Neural progenitor cell (in vitro differentiated cells): ENCODE results near the gene ODAD2. TPM values are rescaled to one million over a fixed set of nuclear protein-coding genes. Genes with fewer than 3 reads are reported as not detected.

ENCODE experiments used
- DNase-seq: peaks from one replicate; pipeline ENCODE4 v3.0.0-alpha.2; 2016; ENCODE audit warnings: low spot score
- H2AFZ ChIP-seq: fragments of 200-600 bp; sonication (generic); replicated peaks from 2 replicates; pipeline ENCODE4 v1.6.1; 2016; ENCODE audit warnings: antibody characterized with exemption
- H3F3A ChIP-seq: fragments of 200-600 bp; sonication (generic); 2 replicates; pipeline ENCODE4 v1.6.1; 2016; ENCODE audit warnings: antibody characterized with exemption, low read depth
- H3K27ac ChIP-seq: fragments of 200-600 bp; sonication (generic); 2 replicates; pipeline ENCODE4 v1.5.1; 2016; ENCODE audit warnings: mild to moderate bottlenecking
- H3K27me3 ChIP-seq: fragments of 200-600 bp; sonication (generic); 2 replicates; pipeline ENCODE4 v1.6.1; 2016; ENCODE audit warnings: mild to moderate bottlenecking, moderate library complexity
- H3K36me3 ChIP-seq: fragments of 200-600 bp; sonication (generic); 2 replicates; pipeline ENCODE4 v1.5.1; 2016
- H3K4me1 ChIP-seq: fragments of 200-600 bp; sonication (generic); 2 replicates; pipeline ENCODE4 v1.6.1; 2016; ENCODE audit warnings: mixed run types
- H3K4me2 ChIP-seq: fragments of 200-600 bp; sonication (generic); 2 replicates; pipeline ENCODE4 v1.6.1; 2016
- H3K4me3 ChIP-seq: fragments of 200-600 bp; sonication (generic); 2 replicates; pipeline ENCODE4 v1.5.1; 2016
- H3K79me2 ChIP-seq: fragments of 200-600 bp; sonication (generic); 2 replicates; pipeline ENCODE4 v1.6.1; 2016; ENCODE audit warnings: low read depth
- H3K9ac ChIP-seq: fragments of 200-600 bp; sonication (generic); 2 replicates; pipeline ENCODE4 v1.6.1; 2016
- H3K9me3 ChIP-seq: fragments of 200-600 bp; sonication (generic); 2 replicates; pipeline ENCODE4 v1.5.1; 2016; ENCODE audit warnings: low read depth
- H4K20me1 ChIP-seq: fragments of 200-600 bp; sonication (generic); 2 replicates; pipeline ENCODE4 v1.6.1; 2016; ENCODE audit warnings: low read depth
- H3K27ac Mint-ChIP-seq: 3 replicates; pipeline ENCODE4 v1.8.0; 2021; ENCODE audit warnings: mixed read lengths
- H3K27me3 Mint-ChIP-seq: 2 replicates; pipeline ENCODE4 v1.8.0; 2022; ENCODE audit warnings: low read depth, mild to moderate bottlenecking, inconsistent platforms, moderate library complexity, mixed read lengths; ENCODE audit not compliant: insufficient read depth
- H3K36me3 Mint-ChIP-seq: 3 replicates; pipeline ENCODE4 v1.8.0; 2021; ENCODE audit warnings: mixed read lengths
- H3K4me1 Mint-ChIP-seq: 3 replicates; pipeline ENCODE4 v1.8.0; 2021; ENCODE audit warnings: mixed read lengths
- H3K4me3 Mint-ChIP-seq: 3 replicates; pipeline ENCODE4 v1.8.0; 2021; ENCODE audit warnings: mild to moderate bottlenecking, moderate library complexity, mixed read lengths
- H3K9me3 Mint-ChIP-seq: 3 replicates; pipeline ENCODE4 v1.8.0; 2020; ENCODE audit warnings: mixed read lengths
- CTCF ChIP-seq: fragments of 200-600 bp; sonication (generic); IDR thresholded peaks from 2 replicates; pipeline ENCODE4 v1.5.1; 2017; ENCODE audit warnings: antibody characterized with exemption, mild to moderate bottlenecking
- EZH2 ChIP-seq: fragments of 200-600 bp; sonication (generic); IDR thresholded peaks from 2 replicates; pipeline ENCODE4 v1.6.1; 2017; ENCODE audit warnings: antibody characterized with exemption, mild to moderate bottlenecking, moderate library complexity
- EZH2phosphoT487 ChIP-seq: fragments of 200-600 bp; sonication (generic); IDR thresholded peaks from 2 replicates; pipeline ENCODE4 v1.6.1; 2017; ENCODE audit warnings: antibody characterized with exemption
- total RNA-seq: library from RNA; depleted of rRNA; stranded (reverse); fragments of >200 nt; gene quantifications from 2 replicates; pipeline ENCODE4 v1.2.3, GENCODE V29; 2015; ENCODE audit warnings: low replicate concordance

The ODAD2 gene
- total RNA-seq, 1 donor from 2014 or later, result 9.7 TPM

GRCh38 chr10:27861781-27862180 is 137.1 kb downstream of the ODAD2 start:
- H4K20me1 ChIP-seq, result peaks cover 8% of the 10 kb centered on the region

GRCh38 chr10:27857616-27858015 is 141.3 kb downstream of the ODAD2 start:
- H3K9ac ChIP-seq, result no peak overlapping the region
- H3K36me3 ChIP-seq, result no peaks in the 10 kb centered on the region
- Mint-ChIP-seq H3K9me3 (no peaks in the 10 kb centered on the region), H3K27ac (no peak overlapping the region), H3K27me3 (no peaks in the 10 kb centered on the region), H3K4me3 (no peak overlapping the region), H3K36me3 (no peaks in the 10 kb centered on the region), H3K4me1 (peaks cover 10% of the 10 kb centered on the region)
- H3K79me2 ChIP-seq, result no peaks in the 10 kb centered on the region
- no peak for TF ChIP-seq EZH2
- TF ChIP-seq EZH2phosphoT487, result peak; percentile 98
- H3K9me3 ChIP-seq, result no peaks in the 10 kb centered on the region
- no peak overlapping the region for H3K4me3 ChIP-seq
- no peak overlapping the region for H3K27ac ChIP-seq
- H3K27me3 ChIP-seq, result peaks cover 47% of the 10 kb centered on the region
- peak; percentile 86 for DNase-seq
- H3K4me1 ChIP-seq, result peaks cover 9% of the 10 kb centered on the region
- no peaks in the 10 kb centered on the region for H3F3A ChIP-seq
- no peak overlapping the region for H2AFZ ChIP-seq
- H3K4me2 ChIP-seq, result peak overlapping the region; percentile 48
- H4K20me1 ChIP-seq, result peaks cover 13% of the 10 kb centered on the region

More at GRCh38 chr10:27861781-27862180, 137.1 kb downstream of the ODAD2 start:
- H3K9me3 ChIP-seq, result no peaks in the 10 kb centered on the region
- H3K27me3 Mint-ChIP-seq, result peaks cover 3% of the 10 kb centered on the region
- peaks cover 10% of the 10 kb centered on the region for H3K4me1 Mint-ChIP-seq
- peaks cover 9% of the 10 kb centered on the region for H3K4me1 ChIP-seq
- no peak overlapping the region for H3K4me2 ChIP-seq
- H2AFZ ChIP-seq, result no peak overlapping the region
- TF ChIP-seq EZH2phosphoT487 (no peak), CTCF (no peak), EZH2 (no peak)
- DNase-seq, result no peak
- no peak overlapping the region for H3K27ac ChIP-seq
- peaks cover 29% of the 10 kb centered on the region for H3K27me3 ChIP-seq
- no peak overlapping the region for H3K4me3 Mint-ChIP-seq
- no peak overlapping the region for H3K9ac ChIP-seq
- H3K27ac Mint-ChIP-seq, result no peak overlapping the region
- H3F3A ChIP-seq, result no peaks in the 10 kb centered on the region
- H3K79me2 ChIP-seq, result no peaks in the 10 kb centered on the region
- H3K36me3 ChIP-seq, result no peaks in the 10 kb centered on the region
- H3K36me3 Mint-ChIP-seq, result no peaks in the 10 kb centered on the region
- H3K9me3 Mint-ChIP-seq, result no peaks in the 10 kb centered on the region
- H3K4me3 ChIP-seq, result no peak overlapping the region

- Histone ChIP-seq H3K4me3 (no peak overlapping the region), H2AFZ (no peak overlapping the region), H3K4me1 (no peaks in the 10 kb centered on the region), H3K36me3 (no peaks in the 10 kb centered on the region), H3K9ac (no peak overlapping the region), H3K4me2 (no peak overlapping the region), H3K27ac (no peak overlapping the region), H3K27me3 (no peaks in the 10 kb centered on the region), H3K79me2 (no peaks in the 10 kb centered on the region), H3K9me3 (no peaks in the 10 kb centered on the region), H3F3A (no peaks in the 10 kb centered on the region), H4K20me1 (no peaks in the 10 kb centered on the region)
- Mint-ChIP-seq H3K36me3 (no peaks in the 10 kb centered on the region), H3K27me3 (peaks cover 2% of the 10 kb centered on the region), H3K4me1 (no peaks in the 10 kb centered on the region), H3K9me3 (peaks cover 10% of the 10 kb centered on the region), H3K27ac (no peak overlapping the region), H3K4me3 (no peak overlapping the region)
- TF ChIP-seq CTCF (no peak), EZH2phosphoT487 (no peak), EZH2 (no peak)
- no peak for DNase-seq
Observed at GRCh38 chr10:27844223-27844622, 154.7 kb downstream of the ODAD2 start.

- no peak overlapping the region for H2AFZ ChIP-seq
- no peaks in the 10 kb centered on the region for H3K36me3 ChIP-seq
- Mint-ChIP-seq H3K27ac (no peak overlapping the region), H3K9me3 (no peaks in the 10 kb centered on the region), H3K27me3 (no peaks in the 10 kb centered on the region), H3K36me3 (no peaks in the 10 kb centered on the region), H3K4me1 (no peaks in the 10 kb centered on the region), H3K4me3 (no peak overlapping the region)
- no peak overlapping the region for H3K4me2 ChIP-seq
- TF ChIP-seq EZH2, result no peak
- TF ChIP-seq EZH2phosphoT487, result no peak
- H3K4me3 ChIP-seq, result no peak overlapping the region
- no peaks in the 10 kb centered on the region for H3K4me1 ChIP-seq
- no peaks in the 10 kb centered on the region for H3K9me3 ChIP-seq
- no peak overlapping the region for H3K9ac ChIP-seq
- H3K27me3 ChIP-seq, result no peaks in the 10 kb centered on the region
- H3K79me2 ChIP-seq, result no peaks in the 10 kb centered on the region
- H3F3A ChIP-seq, result no peaks in the 10 kb centered on the region
- H3K27ac ChIP-seq, result no peak overlapping the region
- H4K20me1 ChIP-seq, result no peaks in the 10 kb centered on the region
- DNase-seq, result no peak
Observed at GRCh38 chr10:27838901-27839300, 160.0 kb downstream of the ODAD2 start.
